Inflammatory macrophage treated with lipopolysaccharide for 4 hours (primary cell): ENCODE results near the gene ARMC12.
"Not testable (repeated sequence)": the region's sequence is repeated elsewhere in the genome, so short reads cannot be mapped to it uniquely, and the experiment has no call there.

Experiments used
- DNase-seq: peaks from one replicate; pipeline ENCODE4 v3.0.0-alpha.2; 2020

The ARMC12 gene

GRCh38 chr6:35736982-35737412 lies at the start of gene ARMC12:
Gene ARMC12 (plus strand): TSS chr6:35737032. CDS start chr6:35737109, 77 bp downstream.
- DNase-seq, result no peak

- DNase-seq, result peak; percentile 51
Observed at GRCh38 chr6:35687658-35688604, 48.9 kb upstream of the ARMC12 start.

GRCh38 chr6:35688605-35689322 lies 48.1 kb upstream of the ARMC12 start, which contains the start of gene FKBP5:
Gene FKBP5 (minus strand): TSS chr6:35688915. CDS start chr6:35642824, 46,091 bp downstream.
- DNase-seq, result peak; percentile 94

- not testable (repeated sequence) for DNase-seq
Observed at GRCh38 chr6:35690006-35690405, 46.8 kb upstream of the ARMC12 start.

- no peak for DNase-seq
Observed at GRCh38 chr6:35690484-35690883, 46.3 kb upstream of the ARMC12 start.

- DNase-seq, result peak; percentile 94
Observed at GRCh38 chr6:35691027-35691824, 45.6 kb upstream of the ARMC12 start.

GRCh38 chr6:35694462-35694861 lies 42.4 kb upstream of the ARMC12 start:
- peak; percentile 79 for DNase-seq

- not testable (repeated sequence) for DNase-seq
Observed at GRCh38 chr6:35698430-35698829, 38.4 kb upstream of the ARMC12 start.

GRCh38 chr6:35698858-35699257 lies 38.0 kb upstream of the ARMC12 start:
- no peak for DNase-seq

- DNase-seq, result no peak
Observed at GRCh38 chr6:35703554-35703953, 33.3 kb upstream of the ARMC12 start.

GRCh38 chr6:35706468-35706867 lies 30.4 kb upstream of the ARMC12 start:
- peak; percentile 88 for DNase-seq

- no peak for DNase-seq
Observed at GRCh38 chr6:35707714-35708407, 29.0 kb upstream of the ARMC12 start.

- DNase-seq, result no peak
Observed at GRCh38 chr6:35708585-35708984, 28.2 kb upstream of the ARMC12 start.

- no peak for DNase-seq
Observed at GRCh38 chr6:35710241-35710847, 26.5 kb upstream of the ARMC12 start.

- DNase-seq, result no peak
Observed at GRCh38 chr6:35711731-35712130, 25.1 kb upstream of the ARMC12 start.

- DNase-seq, result no peak
Observed at GRCh38 chr6:35713006-35713767, 23.6 kb upstream of the ARMC12 start.

- DNase-seq, result no peak
Observed at GRCh38 chr6:35716798-35717197, 20.0 kb upstream of the ARMC12 start.

GRCh38 chr6:35717449-35718374 lies 19.1 kb upstream of the ARMC12 start:
- peak; percentile 35 for DNase-seq

- no peak for DNase-seq
Observed at GRCh38 chr6:35718375-35718736, 18.5 kb upstream of the ARMC12 start.

- DNase-seq, result peak; percentile 37
Observed at GRCh38 chr6:35718911-35719381, 17.9 kb upstream of the ARMC12 start.
